MM.1S (cell line): ENCODE results near the gene GHITM.

Source experiments
- CTCF ChIP-seq: fragments of 300-600 bp; sonication (generic); IDR thresholded peaks from 2 replicates; pipeline ENCODE4 v1.5.1; 2016; ENCODE audit warnings: antibody characterized with exemption, low read length, mixed read lengths
- EZH2 ChIP-seq: fragments of 300-600 bp; sonication (generic); optimal IDR thresholded peaks from 2 replicates; pipeline ENCODE3; 2017; ENCODE audit warnings: low read depth, mild to moderate bottlenecking, antibody characterized with exemption, low read length, mixed read lengths

- TF ChIP-seq CTCF (no peak), EZH2 (no peak)
Measured at GRCh38 chr10:84176836-84177474, 37.6 kb downstream of the GHITM start.
